H1 (cell line): ENCODE data around the gene LRRC3C. TPM values are rescaled to one million over a fixed set of nuclear protein-coding genes. Genes with fewer than 3 reads are reported as not detected.

Experiments used
- ASH2L ChIP-seq: fragments of 200-600, 300-600 bp; sonication (generic); IDR thresholded peaks from one replicate; pipeline ENCODE4 v1.7.1; 2017; ENCODE audit warnings: low read length
- BRCA1 ChIP-seq: IDR thresholded peaks from 2 replicates; pipeline ENCODE4 v1.6.1; 2012; ENCODE audit warnings: low read depth, low read length, improper control_type of control experiment
- CBX8 ChIP-seq: fragments of 300-800, 300-1000 bp; sonication (generic); IDR thresholded peaks from 2 replicates; pipeline ENCODE4 v1.7.1; 2016; ENCODE audit warnings: low read depth, low read length, borderline replicate concordance
- EP300 ChIP-seq, 2 experiments: IDR thresholded peaks; 1 replicate in 1 of 2; 2 replicates in 1 of 2; pipeline ENCODE4 v1.6.1; 2011 to 2012; ENCODE audit warnings: low read depth in 2 of 2, low read length in 2 of 2, mild to moderate bottlenecking in 2 of 2, borderline replicate concordance in 1 of 2, inconsistent platforms in 1 of 2, moderate library complexity in 1 of 2
- HDAC6 ChIP-seq: IDR thresholded peaks from one replicate; pipeline ENCODE4 v1.7.1; 2012; ENCODE audit warnings: low read depth, mild to moderate bottlenecking, inconsistent platforms, low read length, moderate library complexity
- KDM5A ChIP-seq: fragments of 200-600 bp; IDR thresholded peaks from 2 replicates; pipeline ENCODE4 v1.7.1; 2012; ENCODE audit warnings: mild to moderate bottlenecking, low read length, inconsistent platforms, mixed read lengths
- TBP ChIP-seq: IDR thresholded peaks from 2 replicates; pipeline ENCODE4 v1.6.1; 2011; ENCODE audit warnings: low read depth, low read length, improper control_type of control experiment
- polyA plus RNA-seq, 7 experiments: library from polyadenylated mRNA; depleted of rRNA in 3 of 7; stranded (reverse) in 5 of 7; unstranded in 2 of 7; fragments of >200 nt in 5 of 7; fragments of 200-250 nt in 2 of 7; gene quantifications; 1 replicate in 5 of 7; 2 replicates in 1 of 7; 4 replicates in 1 of 7; pipeline versions ENCODE4 v1.2.1 to v1.2.3, GENCODE V29; 2011 to 2013; ENCODE audit warnings: missing spikeins in 2 of 7, mixed read lengths in 2 of 7
- total RNA-seq: library from RNA; stranded (reverse); fragmentation: NEBNext Ultra II Directional; extraction: Animal tissue kit (Norgen Biotek cat#: 25700); gene quantifications from 2 replicates; pipeline ENCODE4 v1.2.1, GENCODE V29; 2021
- TF ChIP-seq, protein P1 (sequence below): fragments of 300-600 bp; sonication (generic); IDR thresholded peaks from 2 replicates; pipeline ENCODE4 v1.7.1; 2012; ENCODE audit warnings: low read length, moderate library complexity, mild to moderate bottlenecking, inconsistent platforms; ENCODE audit not compliant: insufficient replicate concordance

LRRC3C gene
- total and polyA plus RNA-seq, 2 of the 8 experiments (the other 6 are each of a cell fraction or from before 2014, with no cell fraction given): not detected

- TF ChIP-seq, protein P1, sequence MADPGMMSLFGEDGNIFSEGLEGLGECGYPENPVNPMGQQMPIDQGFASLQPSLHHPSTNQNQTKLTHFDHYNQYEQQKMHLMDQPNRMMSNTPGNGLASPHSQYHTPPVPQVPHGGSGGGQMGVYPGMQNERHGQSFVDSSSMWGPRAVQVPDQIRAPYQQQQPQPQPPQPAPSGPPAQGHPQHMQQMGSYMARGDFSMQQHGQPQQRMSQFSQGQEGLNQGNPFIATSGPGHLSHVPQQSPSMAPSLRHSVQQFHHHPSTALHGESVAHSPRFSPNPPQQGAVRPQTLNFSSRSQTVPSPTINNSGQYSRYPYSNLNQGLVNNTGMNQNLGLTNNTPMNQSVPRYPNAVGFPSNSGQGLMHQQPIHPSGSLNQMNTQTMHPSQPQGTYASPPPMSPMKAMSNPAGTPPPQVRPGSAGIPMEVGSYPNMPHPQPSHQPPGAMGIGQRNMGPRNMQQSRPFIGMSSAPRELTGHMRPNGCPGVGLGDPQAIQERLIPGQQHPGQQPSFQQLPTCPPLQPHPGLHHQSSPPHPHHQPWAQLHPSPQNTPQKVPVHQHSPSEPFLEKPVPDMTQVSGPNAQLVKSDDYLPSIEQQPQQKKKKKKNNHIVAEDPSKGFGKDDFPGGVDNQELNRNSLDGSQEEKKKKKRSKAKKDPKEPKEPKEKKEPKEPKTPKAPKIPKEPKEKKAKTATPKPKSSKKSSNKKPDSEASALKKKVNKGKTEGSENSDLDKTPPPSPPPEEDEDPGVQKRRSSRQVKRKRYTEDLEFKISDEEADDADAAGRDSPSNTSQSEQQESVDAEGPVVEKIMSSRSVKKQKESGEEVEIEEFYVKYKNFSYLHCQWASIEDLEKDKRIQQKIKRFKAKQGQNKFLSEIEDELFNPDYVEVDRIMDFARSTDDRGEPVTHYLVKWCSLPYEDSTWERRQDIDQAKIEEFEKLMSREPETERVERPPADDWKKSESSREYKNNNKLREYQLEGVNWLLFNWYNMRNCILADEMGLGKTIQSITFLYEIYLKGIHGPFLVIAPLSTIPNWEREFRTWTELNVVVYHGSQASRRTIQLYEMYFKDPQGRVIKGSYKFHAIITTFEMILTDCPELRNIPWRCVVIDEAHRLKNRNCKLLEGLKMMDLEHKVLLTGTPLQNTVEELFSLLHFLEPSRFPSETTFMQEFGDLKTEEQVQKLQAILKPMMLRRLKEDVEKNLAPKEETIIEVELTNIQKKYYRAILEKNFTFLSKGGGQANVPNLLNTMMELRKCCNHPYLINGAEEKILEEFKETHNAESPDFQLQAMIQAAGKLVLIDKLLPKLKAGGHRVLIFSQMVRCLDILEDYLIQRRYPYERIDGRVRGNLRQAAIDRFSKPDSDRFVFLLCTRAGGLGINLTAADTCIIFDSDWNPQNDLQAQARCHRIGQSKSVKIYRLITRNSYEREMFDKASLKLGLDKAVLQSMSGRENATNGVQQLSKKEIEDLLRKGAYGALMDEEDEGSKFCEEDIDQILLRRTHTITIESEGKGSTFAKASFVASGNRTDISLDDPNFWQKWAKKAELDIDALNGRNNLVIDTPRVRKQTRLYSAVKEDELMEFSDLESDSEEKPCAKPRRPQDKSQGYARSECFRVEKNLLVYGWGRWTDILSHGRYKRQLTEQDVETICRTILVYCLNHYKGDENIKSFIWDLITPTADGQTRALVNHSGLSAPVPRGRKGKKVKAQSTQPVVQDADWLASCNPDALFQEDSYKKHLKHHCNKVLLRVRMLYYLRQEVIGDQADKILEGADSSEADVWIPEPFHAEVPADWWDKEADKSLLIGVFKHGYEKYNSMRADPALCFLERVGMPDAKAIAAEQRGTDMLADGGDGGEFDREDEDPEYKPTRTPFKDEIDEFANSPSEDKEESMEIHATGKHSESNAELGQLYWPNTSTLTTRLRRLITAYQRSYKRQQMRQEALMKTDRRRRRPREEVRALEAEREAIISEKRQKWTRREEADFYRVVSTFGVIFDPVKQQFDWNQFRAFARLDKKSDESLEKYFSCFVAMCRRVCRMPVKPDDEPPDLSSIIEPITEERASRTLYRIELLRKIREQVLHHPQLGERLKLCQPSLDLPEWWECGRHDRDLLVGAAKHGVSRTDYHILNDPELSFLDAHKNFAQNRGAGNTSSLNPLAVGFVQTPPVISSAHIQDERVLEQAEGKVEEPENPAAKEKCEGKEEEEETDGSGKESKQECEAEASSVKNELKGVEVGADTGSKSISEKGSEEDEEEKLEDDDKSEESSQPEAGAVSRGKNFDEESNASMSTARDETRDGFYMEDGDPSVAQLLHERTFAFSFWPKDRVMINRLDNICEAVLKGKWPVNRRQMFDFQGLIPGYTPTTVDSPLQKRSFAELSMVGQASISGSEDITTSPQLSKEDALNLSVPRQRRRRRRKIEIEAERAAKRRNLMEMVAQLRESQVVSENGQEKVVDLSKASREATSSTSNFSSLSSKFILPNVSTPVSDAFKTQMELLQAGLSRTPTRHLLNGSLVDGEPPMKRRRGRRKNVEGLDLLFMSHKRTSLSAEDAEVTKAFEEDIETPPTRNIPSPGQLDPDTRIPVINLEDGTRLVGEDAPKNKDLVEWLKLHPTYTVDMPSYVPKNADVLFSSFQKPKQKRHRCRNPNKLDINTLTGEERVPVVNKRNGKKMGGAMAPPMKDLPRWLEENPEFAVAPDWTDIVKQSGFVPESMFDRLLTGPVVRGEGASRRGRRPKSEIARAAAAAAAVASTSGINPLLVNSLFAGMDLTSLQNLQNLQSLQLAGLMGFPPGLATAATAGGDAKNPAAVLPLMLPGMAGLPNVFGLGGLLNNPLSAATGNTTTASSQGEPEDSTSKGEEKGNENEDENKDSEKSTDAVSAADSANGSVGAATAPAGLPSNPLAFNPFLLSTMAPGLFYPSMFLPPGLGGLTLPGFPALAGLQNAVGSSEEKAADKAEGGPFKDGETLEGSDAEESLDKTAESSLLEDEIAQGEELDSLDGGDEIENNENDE: no peak
- TF ChIP-seq CBX8 (no peak), ASH2L (no peak), HDAC6 (no peak), KDM5A (no peak), BRCA1 (no peak), EP300 (IDR thresholded peaks at IDR 0.05; ENCODE audit: borderline replicate concordance in 1 of 2, low read depth in 2 of 2, low read length in 2 of 2) (no peak), TBP (no peak)
Measured at GRCh38 chr17:39894681-39895376, 32.7 kb upstream of the LRRC3C start (continued).
